ENCODE data around the gene CTNNA3. TPM values are rescaled to one million over a fixed set of nuclear protein-coding genes. Genes with fewer than 3 reads are reported as not detected.

The CTNNA3 gene
- total RNA-seq, 1 experiment from 2014 or later, result 0.85 TPM

GRCh38 chr10:66684581-66684980, 1011.4 kb downstream of the CTNNA3 start:
- Histone ChIP-seq H3K36me3 (ENCODE audit: control insufficient read depth, insufficient read depth, low read length) (no peaks in the 10 kb centered on the region), H3K4me3 (ENCODE audit: low read depth in 2 of 2, low read length in 2 of 2) (no peak overlapping the region), H3K27me3 (ENCODE audit: control insufficient read depth, insufficient read depth, low read length) (no peaks in the 10 kb centered on the region), H3K4me1 (ENCODE audit: control insufficient read depth, insufficient read depth, low read length) (no peaks in the 10 kb centered on the region), H3K27ac (ENCODE audit: low read length) (no peak overlapping the region), H3K9me3 (ENCODE audit: control insufficient read depth, insufficient read depth, low read depth, low read length) (no peaks in the 10 kb centered on the region)
- CTCF ChIA-PET, result no interaction called here
- BruUV-seq (replicated peaks), result no TSS peak
- POLR2A ChIA-PET, result no interaction called here
- in situ Hi-C loops (cut with HindIII; ENCODE audit: low pct_unique_long_range_greater_than_20kb, low sequenced_read_pairs) (no loop called here), intact Hi-C loops (cut with micrococcal nuclease; ENCODE audit: unreplicated experiment) (no loop called here)
- TF ChIP-seq POLR2AphosphoS5 (IDR thresholded peaks at IDR 0.05; ENCODE audit: low read depth, low read length) (no peak), REST (IDR thresholded peaks at IDR 0.05; ENCODE audit: insufficient read depth in 1 of 2, low read depth in 2 of 2, low read length in 1 of 2) (no peak)
- DNase-seq (ENCODE audit: low read depth, low spot score) (no peak), ATAC-seq (no peak)

- TF ChIP-seq CTCF (IDR thresholded peaks at IDR 0.05), result no peak
- no peak for TF ChIP-seq SIN3A (IDR thresholded peaks at IDR 0.05; ENCODE audit: borderline replicate concordance, insufficient read depth, low read depth, low read length)
- TF ChIP-seq TCF7L2 (IDR thresholded peaks at IDR 0.05; ENCODE audit: low read depth, low read length), result no peak
- TF ChIP-seq REST (IDR thresholded peaks at IDR 0.05; ENCODE audit: insufficient read depth in 1 of 2, low read depth in 2 of 2, low read length in 1 of 2), result no peak
- TF ChIP-seq POLR2AphosphoS5 (IDR thresholded peaks at IDR 0.05; ENCODE audit: low read depth, low read length), result no peak
- H3K27ac ChIP-seq (ENCODE audit: low read length), result no peak overlapping the region
- H3K4me1 ChIP-seq (ENCODE audit: control insufficient read depth, insufficient read depth, low read length), result no peaks in the 10 kb centered on the region
- no peaks in the 10 kb centered on the region for H3K36me3 ChIP-seq (ENCODE audit: control insufficient read depth, insufficient read depth, low read length)
- no peaks in the 10 kb centered on the region for H3K9me3 ChIP-seq (ENCODE audit: control insufficient read depth, insufficient read depth, low read depth, low read length)
- no peaks in the 10 kb centered on the region for H3K27me3 ChIP-seq (ENCODE audit: control insufficient read depth, insufficient read depth, low read length)
- ChIA-PET CTCF (no interaction called here), POLR2A (no interaction called here)
- DNase-seq (ENCODE audit: low read depth, low spot score), result no peak
- H3K4me3 ChIP-seq (ENCODE audit: low read depth in 2 of 2, low read length in 2 of 2), result no peak overlapping the region
- no TSS peak for BruUV-seq (replicated peaks)
- in situ Hi-C loops (cut with HindIII; ENCODE audit: low pct_unique_long_range_greater_than_20kb, low sequenced_read_pairs) (no loop called here), intact Hi-C loops (cut with micrococcal nuclease; ENCODE audit: unreplicated experiment) (no loop called here)
- ATAC-seq, result no peak
Observed at GRCh38 chr10:66680886-66681285, 1015.1 kb downstream of the CTNNA3 start.
